ENCODE results near the gene DCBLD1. TPM values are rescaled to one million over a fixed set of nuclear protein-coding genes. Genes with fewer than 3 reads are reported as not detected.

DCBLD1 gene
- total RNA-seq, 2 experiments from 2014 or later, result 1.3 to 1.4 TPM

DNA sequence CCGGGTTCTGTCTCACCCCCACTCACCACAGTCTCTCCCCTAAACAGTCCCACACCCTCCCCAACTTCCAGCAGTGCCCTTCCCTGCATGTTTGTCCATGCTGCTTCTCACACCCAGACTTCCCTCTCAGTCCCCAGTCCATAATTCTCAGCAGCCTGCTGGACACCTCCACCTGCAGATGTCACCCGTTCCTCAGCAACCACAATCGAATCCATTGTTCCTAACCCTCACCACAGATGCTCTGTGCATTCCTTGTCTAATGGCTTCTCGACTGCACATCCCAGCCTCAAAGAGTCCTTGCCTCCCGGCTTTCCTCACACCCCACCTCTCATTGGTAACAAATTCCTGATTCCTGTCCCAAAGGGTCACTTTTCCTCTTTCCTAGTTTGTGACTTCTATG lies 64.2 kb downstream of the DCBLD1 start:
- TF ChIP-seq, protein P1, sequence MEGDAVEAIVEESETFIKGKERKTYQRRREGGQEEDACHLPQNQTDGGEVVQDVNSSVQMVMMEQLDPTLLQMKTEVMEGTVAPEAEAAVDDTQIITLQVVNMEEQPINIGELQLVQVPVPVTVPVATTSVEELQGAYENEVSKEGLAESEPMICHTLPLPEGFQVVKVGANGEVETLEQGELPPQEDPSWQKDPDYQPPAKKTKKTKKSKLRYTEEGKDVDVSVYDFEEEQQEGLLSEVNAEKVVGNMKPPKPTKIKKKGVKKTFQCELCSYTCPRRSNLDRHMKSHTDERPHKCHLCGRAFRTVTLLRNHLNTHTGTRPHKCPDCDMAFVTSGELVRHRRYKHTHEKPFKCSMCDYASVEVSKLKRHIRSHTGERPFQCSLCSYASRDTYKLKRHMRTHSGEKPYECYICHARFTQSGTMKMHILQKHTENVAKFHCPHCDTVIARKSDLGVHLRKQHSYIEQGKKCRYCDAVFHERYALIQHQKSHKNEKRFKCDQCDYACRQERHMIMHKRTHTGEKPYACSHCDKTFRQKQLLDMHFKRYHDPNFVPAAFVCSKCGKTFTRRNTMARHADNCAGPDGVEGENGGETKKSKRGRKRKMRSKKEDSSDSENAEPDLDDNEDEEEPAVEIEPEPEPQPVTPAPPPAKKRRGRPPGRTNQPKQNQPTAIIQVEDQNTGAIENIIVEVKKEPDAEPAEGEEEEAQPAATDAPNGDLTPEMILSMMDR (IDR thresholded peaks at IDR 0.05), result no peak
- no peak overlapping the region for H3K4me3 ChIP-seq (ENCODE audit: low read length)
- H3K36me3 ChIP-seq (ENCODE audit: insufficient read depth, low read length), result no peaks in the 10 kb centered on the region
- ChIA-PET CTCF (no interaction called here), POLR2A (interaction anchor here (1.1 to 3.5 kb wide), 4 partner anchors 55 to 1446 kb away, joined by 3 to 37 read pairs (median 4); partner anchors contain the start of gene GOPC)
- Mint-ChIP-seq H3K4me1 (ENCODE audit: low read depth) (peaks cover 43% of the 10 kb centered on the region), H3K4me3 (peak overlapping the region; percentile 74), H3K27ac (peak overlapping the region; percentile 13), H3K36me3 (ENCODE audit: low read depth) (no peaks in the 10 kb centered on the region), H3K27me3 (no peaks in the 10 kb centered on the region), H3K9me3 (no peaks in the 10 kb centered on the region)
- H3K27ac ChIP-seq (ENCODE audit: low read depth in 1 of 2, low read length in 2 of 2), result no peak overlapping the region
- H3K27me3 ChIP-seq (ENCODE audit: control insufficient read depth in 1 of 2, insufficient read depth in 2 of 2, low read length in 2 of 2), result no peaks in the 10 kb centered on the region
- intact Hi-C loops (cut with DNase I, micrococcal nuclease), result loop anchor here in 1 of 2 experiments (5.0 kb wide), 1 partner anchor 64 kb away; the partner anchor contains the start of gene DCBLD1
- no peaks in the 10 kb centered on the region for H3K9me3 ChIP-seq (ENCODE audit: control insufficient read depth in 1 of 2, insufficient read depth in 1 of 2, low read length in 2 of 2)
- H3K4me1 ChIP-seq (ENCODE audit: insufficient read depth, low read length), result peaks cover 36% of the 10 kb centered on the region
- ATAC-seq (ENCODE audit: poor library complexity) (no peak), DNase-seq (no peak)

DNA sequence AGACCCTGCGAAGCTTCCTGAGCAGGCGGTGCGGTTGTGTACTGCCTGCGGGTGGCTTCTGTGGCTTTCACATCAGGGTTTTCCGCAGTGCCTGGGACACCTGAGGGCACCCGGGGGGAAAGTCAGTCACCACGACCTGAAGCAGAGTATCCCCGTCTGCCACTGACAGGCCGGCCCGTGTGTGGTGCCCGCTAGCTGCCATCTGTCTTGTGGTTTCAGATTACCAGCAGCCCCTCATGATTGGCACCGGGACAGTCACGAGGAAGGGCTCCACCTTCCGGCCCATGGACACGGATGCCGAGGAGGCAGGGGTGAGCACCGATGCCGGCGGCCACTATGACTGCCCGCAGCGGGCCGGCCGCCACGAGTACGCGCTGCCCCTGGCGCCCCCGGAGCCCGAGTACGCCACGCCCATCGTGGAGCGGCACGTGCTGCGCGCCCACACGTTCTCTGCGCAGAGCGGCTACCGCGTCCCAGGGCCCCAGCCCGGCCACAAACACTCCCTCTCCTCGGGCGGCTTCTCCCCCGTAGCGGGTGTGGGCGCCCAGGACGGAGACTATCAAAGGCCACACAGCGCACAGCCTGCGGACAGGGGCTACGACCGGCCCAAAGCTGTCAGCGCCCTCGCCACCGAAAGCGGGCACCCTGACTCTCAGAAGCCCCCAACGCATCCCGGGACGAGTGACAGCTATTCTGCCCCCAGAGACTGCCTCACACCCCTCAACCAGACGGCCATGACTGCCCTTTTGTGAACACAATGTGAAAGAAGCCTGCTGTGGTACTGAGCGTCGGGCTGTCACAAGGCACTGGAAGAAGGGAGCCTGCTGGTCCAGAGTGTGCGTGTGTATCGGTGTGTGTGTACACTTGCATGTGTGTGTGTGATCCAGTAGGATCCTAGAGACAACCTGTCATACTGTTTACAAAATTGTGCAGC lies 65.5 kb downstream of the DCBLD1 start:
- Mint-ChIP-seq H3K4me3 (peak overlapping the region; percentile 82), H3K4me1 (ENCODE audit: low read depth) (peaks cover 43% of the 10 kb centered on the region), H3K36me3 (ENCODE audit: low read depth) (no peaks in the 10 kb centered on the region), H3K27ac (peak overlapping the region; percentile 81), H3K27me3 (no peaks in the 10 kb centered on the region), H3K9me3 (no peaks in the 10 kb centered on the region)
- no peaks in the 10 kb centered on the region for H3K27me3 ChIP-seq (ENCODE audit: control insufficient read depth in 1 of 2, insufficient read depth in 2 of 2, low read length in 2 of 2)
- H3K36me3 ChIP-seq (ENCODE audit: insufficient read depth, low read length), result no peaks in the 10 kb centered on the region
- peak overlapping the region; percentile 75 for H3K4me3 ChIP-seq (ENCODE audit: low read length)
- H3K9me3 ChIP-seq (ENCODE audit: control insufficient read depth in 1 of 2, insufficient read depth in 1 of 2, low read length in 2 of 2), result no peaks in the 10 kb centered on the region
- TF ChIP-seq, protein P1 (IDR thresholded peaks at IDR 0.05), result no peak
- ChIA-PET CTCF (interaction anchor here (2.8 kb wide), 1 partner anchor 98 kb away, joined by 13 read pairs; no protein-coding TSS in a partner anchor), POLR2A (interaction anchor here (0.7 to 3.5 kb wide), 11 partner anchors 14 to 1162 kb away, joined by 3 to 37 read pairs (median 3); partner anchors contain the start of genes DCBLD1 and GOPC)
- peaks cover 36% of the 10 kb centered on the region for H3K4me1 ChIP-seq (ENCODE audit: insufficient read depth, low read length)
- intact Hi-C loops (cut with DNase I, micrococcal nuclease), result loop anchor here (2.0 to 5.0 kb wide), 2 partner anchors 55 to 66 kb away; partner anchors contain the start of genes DCBLD1 (in 1 of the 2) and GOPC (in 1 of the 2)
- ATAC-seq (ENCODE audit: poor library complexity) (peak; percentile 50), DNase-seq (peak; percentile 15 to 75 (median 36))
- H3K27ac ChIP-seq (ENCODE audit: low read depth in 1 of 2, low read length in 2 of 2), result peak overlapping the region; percentile 14 to 49

DNA sequence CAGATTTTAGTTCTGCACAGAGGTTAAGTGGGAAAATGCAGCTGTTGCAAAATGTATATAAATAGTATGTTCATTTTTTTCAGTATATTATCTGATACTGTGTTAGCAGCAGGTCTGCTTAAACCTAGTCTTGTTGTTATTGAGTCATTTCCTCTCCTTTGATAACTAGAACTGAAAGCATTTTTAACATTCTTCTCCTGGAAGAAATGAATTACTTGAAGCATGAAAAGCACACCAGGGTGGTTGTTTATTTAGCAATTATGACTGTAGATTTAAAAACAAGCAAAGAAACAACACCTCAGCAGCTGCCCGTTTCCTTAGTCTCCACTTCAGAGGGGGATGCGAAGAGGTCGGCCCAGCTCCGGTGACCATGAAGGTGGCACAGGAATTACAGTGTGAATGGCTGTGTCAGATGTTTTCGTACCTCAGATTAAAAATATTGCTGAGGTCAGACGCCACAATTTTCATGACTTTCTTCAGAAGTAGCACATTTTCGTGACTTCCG lies 66.4 kb downstream of the DCBLD1 start:
- POLR2A ChIA-PET, result interaction anchor here (0.6 to 3.5 kb wide), 10 partner anchors 13 to 1161 kb away, joined by 3 to 37 read pairs (median 3); partner anchors contain the start of genes DCBLD1 and GOPC
- H3K36me3 ChIP-seq (ENCODE audit: insufficient read depth, low read length), result no peaks in the 10 kb centered on the region
- H3K9me3 Mint-ChIP-seq, result no peaks in the 10 kb centered on the region
- peak overlapping the region; percentile 75 for H3K4me3 ChIP-seq (ENCODE audit: low read length)
- peaks cover 36% of the 10 kb centered on the region for H3K4me1 ChIP-seq (ENCODE audit: insufficient read depth, low read length)
- TF ChIP-seq, protein P1 (IDR thresholded peaks at IDR 0.05), result no peak
- no peaks in the 10 kb centered on the region for H3K27me3 Mint-ChIP-seq
- intact Hi-C loops (cut with DNase I, micrococcal nuclease), result loop anchor here (2.0 to 5.0 kb wide), 2 partner anchors 54 to 67 kb away; partner anchors contain the start of genes DCBLD1 (in 1 of the 2) and GOPC (in 1 of the 2)
- H3K27ac Mint-ChIP-seq, result peak overlapping the region; percentile 81
- H3K4me3 Mint-ChIP-seq, result peak overlapping the region; percentile 82
- H3K36me3 Mint-ChIP-seq (ENCODE audit: low read depth), result no peaks in the 10 kb centered on the region
- ATAC-seq (ENCODE audit: poor library complexity) (peak; percentile 69), DNase-seq (peak in 7 of 14 experiments; percentile 10 to 66 (median 47))
- no peaks in the 10 kb centered on the region for H3K27me3 ChIP-seq (ENCODE audit: control insufficient read depth in 1 of 2, insufficient read depth in 2 of 2, low read length in 2 of 2)
- no peaks in the 10 kb centered on the region for H3K9me3 ChIP-seq (ENCODE audit: control insufficient read depth in 1 of 2, insufficient read depth in 1 of 2, low read length in 2 of 2)
- peak overlapping the region; percentile 19 to 68 for H3K27ac ChIP-seq (ENCODE audit: low read depth in 1 of 2, low read length in 2 of 2)
- CTCF ChIA-PET, result interaction anchor here (2.8 kb wide), 1 partner anchor 99 kb away, joined by 13 read pairs; no protein-coding TSS in a partner anchor
- H3K4me1 Mint-ChIP-seq (ENCODE audit: low read depth), result peaks cover 43% of the 10 kb centered on the region
